Stimulated activated effector memory CD8-positive, alpha-beta T cell treated with anti-CD3 and anti-CD28 coated beads, Interleukin-12 subunit alpha, Interleukin-12 subunit beta, amount 100 ng/mL, for 72 hours (primary cell): ENCODE measurements around the gene ARHGAP32.
"Not testable (repeated sequence)": the region's sequence is repeated elsewhere in the genome, so short reads cannot be mapped to it uniquely, and the experiment has no call there.

Experiments used
- ATAC-seq: fragments of 150-1000 bp; cut with Tn5 transposase; 2 replicates; pipeline ENCODE4 v1.10.0; 2021
- DNase-seq, 2 donors: peaks; one replicate each; pipeline ENCODE4 v3.0.0; 2021 to 2022; ENCODE audit warnings: low spot score in 2 of 2
- H3K27ac Mint-ChIP-seq: one replicate; pipeline ENCODE4 v1.8.0; 2022; ENCODE audit warnings: mild to moderate bottlenecking, mixed read lengths
- H3K36me3 Mint-ChIP-seq: one replicate; pipeline ENCODE4 v1.8.0; 2022; ENCODE audit warnings: mild to moderate bottlenecking, mixed read lengths
- H3K4me1 Mint-ChIP-seq: one replicate; pipeline ENCODE4 v1.8.0; 2022; ENCODE audit warnings: mixed read lengths
- H3K4me3 Mint-ChIP-seq: one replicate; pipeline ENCODE4 v1.8.0; 2022; ENCODE audit warnings: mild to moderate bottlenecking, mixed read lengths
- H3K9me3 Mint-ChIP-seq: one replicate; pipeline ENCODE4 v1.8.0; 2022; ENCODE audit warnings: mixed read lengths

The ARHGAP32 gene

DNA sequence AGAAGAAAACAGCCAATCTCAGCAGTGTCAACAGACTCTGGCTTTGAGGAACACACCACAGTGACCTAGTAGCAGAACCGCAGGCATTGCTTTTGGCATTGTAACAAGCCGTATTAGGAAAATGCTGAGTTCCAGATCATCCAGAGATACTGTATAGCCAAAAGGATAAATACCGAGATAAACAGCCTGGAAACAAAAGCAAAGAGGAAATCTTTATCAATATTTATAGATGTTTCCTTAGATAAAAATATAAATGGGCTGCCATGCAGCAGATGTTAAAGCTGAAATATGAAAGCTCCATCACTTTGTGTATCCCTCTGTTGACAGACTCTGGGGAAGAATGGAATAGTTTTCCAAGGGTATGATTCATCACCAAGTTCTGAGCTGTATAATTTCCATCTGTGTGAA lies 150.5 kb downstream of the ARHGAP32 start:
- ATAC-seq = no peak

DNA sequence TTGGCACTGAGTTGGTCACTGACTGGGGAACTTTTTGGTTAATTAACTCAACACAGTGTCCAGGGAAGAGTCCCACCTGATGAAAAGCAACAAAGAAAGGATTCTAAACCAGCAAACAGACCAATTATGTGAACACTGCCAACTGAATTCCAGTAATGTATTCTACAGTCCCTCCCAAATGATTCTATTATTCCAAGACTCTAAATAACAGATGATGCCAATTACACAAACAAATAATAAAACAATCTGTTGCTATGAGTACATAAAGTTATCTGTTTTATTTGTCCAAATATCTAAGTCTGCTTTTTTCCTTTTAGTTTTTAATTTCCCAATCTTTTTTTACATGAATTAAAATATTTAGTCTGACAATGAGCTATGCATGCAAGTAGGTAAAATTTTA lies 151.2 kb downstream of the ARHGAP32 start:
- no peak for ATAC-seq
- Mint-ChIP-seq H3K4me1 (no peaks in the 10 kb centered on the region), H3K4me3 (no peak overlapping the region), H3K9me3 (no peaks in the 10 kb centered on the region), H3K27ac (no peak overlapping the region), H3K36me3 (no peaks in the 10 kb centered on the region)
- no peak for DNase-seq

More for the DNA sequence above, 150.5 kb downstream of the ARHGAP32 start:
- no peaks in the 10 kb centered on the region for H3K4me1 Mint-ChIP-seq
- no peaks in the 10 kb centered on the region for H3K9me3 Mint-ChIP-seq
- no peak overlapping the region for H3K27ac Mint-ChIP-seq
- no peaks in the 10 kb centered on the region for H3K36me3 Mint-ChIP-seq
- no peak overlapping the region for H3K4me3 Mint-ChIP-seq
- no peak for DNase-seq

DNA sequence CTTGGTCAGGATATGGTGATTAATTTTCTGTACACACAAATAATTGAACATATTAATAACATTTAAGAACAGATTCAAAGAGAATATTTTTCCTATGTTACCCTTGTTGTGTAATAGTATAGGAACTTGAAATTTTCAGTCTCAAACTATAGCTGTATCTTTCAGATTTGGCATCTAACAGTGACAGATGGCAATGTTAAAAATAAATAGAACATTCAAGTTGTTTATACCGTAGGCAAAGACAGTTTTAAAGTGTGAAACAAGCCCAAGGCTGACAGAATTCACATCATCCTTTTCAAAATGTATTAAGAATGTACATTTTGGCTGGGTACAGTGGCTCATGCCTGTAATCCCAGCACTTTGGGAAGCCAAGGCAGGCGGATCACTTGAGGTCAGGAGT lies 156.9 kb downstream of the ARHGAP32 start:
- ATAC-seq (no peak), DNase-seq (no peak)
- H3K27ac Mint-ChIP-seq = no peak overlapping the region
- no peaks in the 10 kb centered on the region for H3K36me3 Mint-ChIP-seq
- H3K4me3 Mint-ChIP-seq = no peak overlapping the region
- H3K4me1 Mint-ChIP-seq = no peaks in the 10 kb centered on the region
- no peaks in the 10 kb centered on the region for H3K9me3 Mint-ChIP-seq

DNA sequence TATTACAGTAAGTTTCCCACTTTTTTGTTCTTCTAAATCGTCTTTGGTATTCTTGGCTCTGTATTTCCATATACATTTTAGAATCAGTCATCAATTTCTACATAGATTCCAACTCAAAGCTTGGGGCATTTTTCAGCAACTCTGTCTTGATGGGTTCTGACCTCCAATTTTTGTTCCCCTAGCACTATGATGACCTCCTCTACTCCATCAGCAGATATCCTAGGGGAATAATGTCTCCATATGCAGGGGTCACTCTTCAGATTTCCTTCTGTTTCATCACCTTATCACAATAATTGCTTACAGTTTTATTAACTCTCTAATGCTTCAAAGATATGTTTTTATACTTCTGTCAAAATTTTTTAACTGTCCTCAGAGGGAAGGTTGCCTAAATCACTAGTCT lies 158.1 kb downstream of the ARHGAP32 start:
- Mint-ChIP-seq H3K4me3 (no peak overlapping the region), H3K4me1 (no peaks in the 10 kb centered on the region), H3K27ac (no peak overlapping the region), H3K36me3 (no peaks in the 10 kb centered on the region), H3K9me3 (no peaks in the 10 kb centered on the region)
- ATAC-seq (no peak), DNase-seq (no peak)

DNA sequence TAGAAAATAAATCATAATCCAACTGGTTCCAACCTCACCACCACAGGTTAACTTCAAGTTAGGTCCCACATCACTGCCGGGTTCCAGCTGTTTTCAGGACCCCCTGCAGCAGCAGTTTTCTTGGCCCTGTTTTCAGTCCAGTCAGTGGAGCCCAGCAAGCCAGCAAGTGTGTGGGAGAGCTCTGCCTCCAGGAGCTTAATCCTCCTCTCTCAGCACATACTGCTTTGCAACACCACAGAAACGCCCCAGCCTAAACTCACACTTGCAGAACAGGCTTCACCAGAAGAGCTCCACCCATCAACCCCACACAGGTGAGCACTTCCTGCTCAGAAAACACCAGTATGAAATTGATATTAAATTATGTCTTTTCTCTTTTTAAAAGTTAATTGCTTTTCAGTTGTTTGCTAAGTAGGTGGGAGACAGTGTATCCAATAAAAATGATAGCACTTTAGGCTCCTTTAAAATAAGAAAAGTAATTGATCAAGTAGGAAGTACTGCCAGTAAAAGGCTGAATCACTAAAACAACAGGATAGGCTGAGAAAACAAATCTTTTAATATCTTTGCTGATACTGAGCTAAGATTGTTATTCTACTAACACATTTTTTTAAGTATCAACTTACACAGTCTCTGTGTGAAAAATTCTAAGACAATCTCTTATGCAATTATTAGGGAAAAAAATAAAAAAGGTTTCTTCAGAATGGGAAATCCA lies 168.0 kb downstream of the ARHGAP32 start:
- no peak overlapping the region for H3K4me3 Mint-ChIP-seq
- no peak overlapping the region for H3K27ac Mint-ChIP-seq
- ATAC-seq (no peak), DNase-seq (no peak)
- H3K9me3 Mint-ChIP-seq = no peaks in the 10 kb centered on the region
- H3K4me1 Mint-ChIP-seq = no peaks in the 10 kb centered on the region
- no peaks in the 10 kb centered on the region for H3K36me3 Mint-ChIP-seq

DNA sequence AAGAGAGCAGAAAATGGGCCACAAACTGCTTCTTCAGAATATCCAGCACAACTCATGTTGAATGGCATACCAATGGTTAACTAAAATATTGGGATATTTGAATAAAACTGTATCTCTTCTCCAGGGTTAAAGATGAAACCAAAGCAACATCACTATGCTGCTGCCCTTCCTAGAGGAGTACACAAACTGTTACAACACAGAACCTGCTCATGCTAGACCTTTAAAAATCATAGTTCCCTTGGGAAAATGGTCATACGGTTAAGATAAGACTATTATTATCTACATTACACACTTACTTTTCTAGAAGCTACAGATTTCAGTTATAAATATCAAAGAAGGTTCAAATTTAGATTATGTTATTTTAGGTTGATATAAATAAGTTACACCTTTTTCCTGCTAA lies 170.8 kb downstream of the ARHGAP32 start:
- ATAC-seq (no peak), DNase-seq (no peak)
- H3K36me3 Mint-ChIP-seq = no peaks in the 10 kb centered on the region
- no peak overlapping the region for H3K4me3 Mint-ChIP-seq
- H3K9me3 Mint-ChIP-seq = no peaks in the 10 kb centered on the region
- no peak overlapping the region for H3K27ac Mint-ChIP-seq
- no peaks in the 10 kb centered on the region for H3K4me1 Mint-ChIP-seq

DNA sequence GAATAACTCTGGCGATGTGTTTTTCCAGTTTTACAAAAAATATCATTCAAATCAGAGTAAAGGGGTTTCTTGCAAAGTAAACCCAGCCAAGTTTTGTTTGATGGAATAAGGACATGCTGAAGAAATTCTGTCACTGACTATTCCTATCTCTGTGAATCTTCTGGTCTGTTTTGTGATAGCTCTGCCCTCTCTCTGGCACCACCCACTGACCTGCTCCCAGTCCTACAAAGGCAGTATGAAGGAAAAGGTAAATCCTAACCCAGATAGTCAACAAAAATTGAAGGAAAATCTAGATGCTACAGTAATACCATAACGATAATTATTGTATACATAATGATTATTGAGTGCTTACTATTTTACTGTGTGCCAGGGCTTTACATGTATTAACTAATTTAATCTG lies 173.1 kb downstream of the ARHGAP32 start:
- Mint-ChIP-seq H3K4me3 (no peak overlapping the region), H3K36me3 (no peaks in the 10 kb centered on the region), H3K27ac (no peak overlapping the region), H3K4me1 (no peaks in the 10 kb centered on the region), H3K9me3 (no peaks in the 10 kb centered on the region)
- no peak for ATAC-seq
- no peak for DNase-seq

DNA sequence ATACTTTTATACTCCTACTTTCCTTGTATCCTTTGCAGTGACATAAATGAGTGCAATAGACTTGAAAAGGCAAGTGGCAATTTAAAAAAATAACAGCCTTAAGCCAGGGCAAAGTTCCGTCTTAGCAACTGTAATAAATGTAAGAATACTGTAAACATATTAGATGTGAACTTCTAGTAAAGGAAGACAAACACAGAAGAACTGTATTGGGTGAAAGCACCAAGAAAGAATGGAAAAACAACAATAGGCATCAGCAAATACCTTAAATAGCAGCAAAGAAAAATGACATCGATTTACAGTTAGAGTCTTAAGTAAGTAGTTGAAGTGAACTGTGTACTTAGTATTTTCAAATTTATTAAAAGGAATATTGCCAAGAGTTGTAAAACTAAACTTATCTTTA lies 174.0 kb downstream of the ARHGAP32 start:
- DNase-seq (no peak), ATAC-seq (no peak)
- no peak overlapping the region for H3K4me3 Mint-ChIP-seq
- no peak overlapping the region for H3K27ac Mint-ChIP-seq
- no peaks in the 10 kb centered on the region for H3K36me3 Mint-ChIP-seq
- no peaks in the 10 kb centered on the region for H3K4me1 Mint-ChIP-seq
- H3K9me3 Mint-ChIP-seq = no peaks in the 10 kb centered on the region

DNA sequence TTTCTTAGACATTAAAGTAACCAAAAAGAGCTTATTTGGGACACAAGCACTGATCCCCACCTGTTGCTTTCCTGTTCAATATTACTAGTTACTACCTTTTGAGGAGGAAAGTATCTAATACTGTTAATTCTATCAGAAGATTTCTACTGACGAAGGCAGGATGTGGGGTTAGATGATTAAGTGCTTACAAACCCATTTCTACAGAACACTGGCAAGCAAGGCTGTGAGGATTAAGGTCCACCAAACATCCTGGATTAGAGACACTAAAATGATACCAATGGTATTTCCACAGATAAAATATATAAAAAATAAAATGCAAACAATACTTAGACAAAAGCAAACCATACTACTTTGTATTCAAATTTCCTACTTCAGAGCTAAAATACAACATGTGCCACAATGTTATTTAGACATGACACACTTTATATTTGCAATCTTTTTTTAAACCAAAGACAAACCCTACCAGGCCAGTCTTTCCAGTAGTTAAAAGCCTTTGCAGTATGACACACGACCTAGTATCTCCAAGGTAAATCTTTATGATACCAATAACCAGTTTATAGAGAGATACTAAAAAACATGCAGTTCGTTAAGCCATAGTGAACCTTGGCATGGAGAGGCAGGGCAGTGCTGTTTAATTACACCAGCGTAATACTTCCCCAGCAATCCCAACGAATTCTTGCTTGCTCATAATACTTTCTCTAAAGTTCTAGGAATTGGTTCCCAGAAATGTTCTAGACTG lies 178.2 kb downstream of the ARHGAP32 start:
- Mint-ChIP-seq H3K9me3 (no peaks in the 10 kb centered on the region), H3K4me1 (no peaks in the 10 kb centered on the region), H3K27ac (no peak overlapping the region), H3K36me3 (no peaks in the 10 kb centered on the region), H3K4me3 (no peak overlapping the region)
- ATAC-seq (no peak), DNase-seq (no peak)

DNA sequence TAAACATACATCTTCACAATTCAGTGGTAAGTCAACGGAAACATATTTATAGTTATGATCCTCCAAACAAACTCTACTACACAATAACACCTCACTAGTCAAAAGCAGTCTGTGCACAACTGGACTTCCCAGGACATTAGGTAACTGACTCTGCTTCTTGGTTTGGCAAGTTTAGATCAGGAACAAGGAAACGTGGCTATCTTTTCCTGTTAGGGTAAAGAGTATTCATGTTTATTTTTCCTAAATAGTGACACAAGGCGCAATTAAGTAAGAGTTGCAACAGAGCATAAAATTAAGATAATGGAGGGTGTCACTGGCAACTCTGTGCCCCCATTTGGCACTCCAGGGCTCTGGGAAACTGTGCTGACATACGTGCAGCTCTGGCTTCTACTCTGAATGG lies 179.2 kb downstream of the ARHGAP32 start:
- no peak overlapping the region for H3K27ac Mint-ChIP-seq

DNA sequence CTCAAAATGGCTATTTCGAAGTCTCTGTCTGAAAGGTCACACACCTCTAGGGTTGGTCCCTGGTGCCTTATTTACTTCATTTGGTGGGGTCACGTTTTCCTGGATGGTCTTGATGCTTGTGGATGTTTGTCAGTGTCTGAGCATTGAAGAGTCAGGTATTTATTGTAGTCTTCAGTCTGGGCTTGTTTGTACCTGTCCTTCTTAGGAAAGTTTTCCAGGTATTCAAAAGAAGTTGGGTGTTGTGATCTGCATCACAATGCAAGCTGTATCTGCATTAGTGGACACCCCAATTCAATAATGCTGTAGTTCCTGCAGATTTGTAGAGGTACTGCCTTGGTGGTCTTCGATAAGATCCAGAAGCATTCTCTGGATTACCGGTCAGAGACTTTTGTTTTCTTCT lies 186.0 kb downstream of the ARHGAP32 start:
- H3K36me3 Mint-ChIP-seq = no peaks in the 10 kb centered on the region
- no peak for ATAC-seq
- no peak overlapping the region for H3K4me3 Mint-ChIP-seq

More for the DNA sequence above, 179.2 kb downstream of the ARHGAP32 start:
- Mint-ChIP-seq H3K4me3 (no peak overlapping the region), H3K36me3 (no peaks in the 10 kb centered on the region), H3K9me3 (no peaks in the 10 kb centered on the region), H3K4me1 (no peaks in the 10 kb centered on the region)
- DNase-seq = no peak
- ATAC-seq = no peak

DNA sequence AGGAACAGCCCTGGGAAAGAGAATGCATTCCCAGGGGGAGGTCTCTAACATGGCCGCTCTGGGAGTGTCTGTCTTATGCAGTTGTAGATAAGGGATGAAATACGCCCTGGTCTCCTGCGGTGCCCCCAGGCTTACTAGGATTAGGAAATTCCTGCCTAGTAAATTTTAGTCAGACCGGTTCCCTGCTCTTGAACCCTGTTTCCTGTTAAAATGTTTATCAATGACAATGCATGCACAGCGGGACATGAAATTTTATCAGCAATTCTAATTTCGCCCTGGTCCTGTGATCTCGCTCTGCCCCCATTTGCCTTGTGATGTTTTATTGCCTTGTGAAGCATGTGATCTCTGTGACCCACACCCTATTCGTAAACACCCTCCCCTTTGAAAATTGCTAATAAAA lies 193.0 kb downstream of the ARHGAP32 start:
- not testable (repeated sequence) for H3K27ac Mint-ChIP-seq, H3K36me3 Mint-ChIP-seq, DNase-seq, H3K4me1 Mint-ChIP-seq, ATAC-seq, H3K4me3 Mint-ChIP-seq
- H3K9me3 Mint-ChIP-seq = peaks cover 22% of the 10 kb centered on the region

More for the DNA sequence above, 186.0 kb downstream of the ARHGAP32 start:
- Mint-ChIP-seq H3K9me3 (peaks cover 27% of the 10 kb centered on the region), H3K27ac (no peak overlapping the region), H3K4me1 (no peaks in the 10 kb centered on the region)
- DNase-seq = no peak

DNA sequence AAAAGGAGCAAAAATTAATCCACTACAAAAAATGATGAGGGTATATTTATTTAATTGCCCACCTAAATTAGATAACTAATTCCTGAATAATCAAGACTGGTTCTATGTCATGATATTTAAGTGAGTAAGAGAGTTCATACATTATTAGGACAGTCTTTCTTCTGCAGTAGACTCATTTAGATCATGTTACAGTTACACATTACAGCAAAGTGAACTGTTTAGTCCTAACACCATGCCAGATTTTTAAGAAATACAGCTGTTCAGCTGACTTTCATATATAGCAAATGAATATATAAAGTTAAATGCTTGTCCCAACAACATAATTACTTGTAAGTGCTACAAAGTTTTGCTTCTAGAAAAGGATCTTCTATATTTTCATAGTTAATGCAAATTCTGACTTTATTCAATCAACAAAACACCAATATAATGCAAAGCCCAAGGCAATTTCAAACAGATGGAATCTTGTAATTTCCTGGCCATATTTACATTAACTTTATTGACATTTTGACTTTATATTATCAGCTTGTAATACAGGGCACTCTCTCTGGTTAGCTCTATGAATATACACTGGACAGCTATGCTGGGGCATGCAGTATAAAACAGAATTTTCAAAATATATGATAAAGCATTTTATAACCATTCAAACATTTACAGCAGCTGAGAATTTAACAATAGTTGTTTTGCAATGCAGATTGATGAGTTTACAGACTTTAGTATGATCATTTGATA lies 203.7 kb downstream of the ARHGAP32 start:
- Mint-ChIP-seq H3K4me1 (peaks cover 6% of the 10 kb centered on the region), H3K36me3 (no peaks in the 10 kb centered on the region), H3K4me3 (no peak overlapping the region), H3K27ac (no peak overlapping the region), H3K9me3 (no peaks in the 10 kb centered on the region)
- DNase-seq (no peak), ATAC-seq (no peak)

DNA sequence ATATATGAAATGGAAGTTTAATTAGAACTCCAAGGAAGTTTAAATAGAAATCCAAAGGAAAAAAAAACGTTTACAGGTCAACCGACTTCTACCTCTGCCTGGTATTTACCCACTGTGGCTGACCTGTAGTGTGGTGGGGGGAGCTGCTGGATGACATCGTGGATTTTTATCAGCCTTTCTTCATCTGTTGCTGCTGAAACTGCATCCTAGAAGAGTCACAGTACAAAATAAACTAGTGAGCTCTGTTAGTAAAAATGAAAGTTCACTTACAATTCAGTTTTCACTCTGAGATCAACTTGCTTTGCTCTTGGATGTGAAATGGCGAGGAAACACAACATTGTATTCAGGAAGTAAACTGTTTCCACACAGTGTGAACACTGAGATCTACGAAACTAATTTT lies 206.2 kb downstream of the ARHGAP32 start:
- H3K4me3 Mint-ChIP-seq = no peak overlapping the region
- DNase-seq (no peak), ATAC-seq (no peak)
- no peaks in the 10 kb centered on the region for H3K36me3 Mint-ChIP-seq
- H3K9me3 Mint-ChIP-seq = no peaks in the 10 kb centered on the region
- peaks cover 6% of the 10 kb centered on the region for H3K4me1 Mint-ChIP-seq
- H3K27ac Mint-ChIP-seq = no peak overlapping the region

DNA sequence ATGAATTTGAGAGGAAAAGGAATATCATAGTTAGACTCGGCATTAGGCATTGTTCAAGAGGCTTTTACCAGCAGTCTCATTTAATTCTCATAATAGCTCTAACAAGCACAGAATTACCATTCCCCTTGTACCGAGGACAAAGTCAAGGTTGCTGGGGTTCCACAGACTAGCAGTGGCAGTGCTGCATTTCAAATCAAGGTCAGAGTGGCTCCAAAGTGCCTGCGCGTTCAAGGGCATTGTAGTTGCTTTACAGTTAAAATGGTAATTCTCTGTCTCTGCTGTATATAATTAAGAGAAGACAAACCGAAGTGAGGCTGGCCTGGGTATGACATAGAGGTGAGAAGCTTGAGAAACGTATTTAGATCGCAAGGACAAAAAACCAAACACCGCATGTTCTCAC lies 209.1 kb downstream of the ARHGAP32 start:
- Mint-ChIP-seq H3K4me1 (peaks cover 6% of the 10 kb centered on the region), H3K4me3 (no peak overlapping the region), H3K9me3 (no peaks in the 10 kb centered on the region), H3K27ac (no peak overlapping the region), H3K36me3 (no peaks in the 10 kb centered on the region)
- no peak for DNase-seq
- no peak for ATAC-seq

DNA sequence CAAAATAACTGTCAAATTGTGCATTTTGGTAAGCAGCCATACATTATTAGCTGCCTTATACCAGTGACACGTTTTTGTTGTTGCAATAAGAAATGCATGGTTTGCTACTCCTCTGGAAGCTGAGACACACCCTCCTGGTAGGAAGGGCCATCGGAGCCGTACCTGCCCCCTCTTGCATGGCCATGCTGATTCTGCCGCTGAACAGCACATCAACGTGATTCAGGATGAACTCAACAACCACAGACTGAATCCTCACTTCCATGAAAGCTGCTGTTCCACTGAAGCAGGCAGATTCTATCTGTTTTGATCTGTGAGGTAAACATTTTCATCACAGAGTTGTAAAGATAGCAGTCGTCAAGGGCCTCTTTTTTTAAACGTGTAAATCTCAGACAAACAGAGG lies 210.9 kb downstream of the ARHGAP32 start:
- Mint-ChIP-seq H3K9me3 (no peaks in the 10 kb centered on the region), H3K27ac (no peak overlapping the region), H3K4me3 (no peak overlapping the region), H3K36me3 (no peaks in the 10 kb centered on the region), H3K4me1 (peaks cover 6% of the 10 kb centered on the region)
- no peak for DNase-seq
- no peak for ATAC-seq
